Hepatic stellate cell (primary cell): ENCODE results near the gene IDH2.

Experiments
- DNase-seq: peaks from one replicate; pipeline ENCODE4 v3.0.0; 2011; ENCODE audit warnings: low spot score

The IDH2 gene

DNA sequence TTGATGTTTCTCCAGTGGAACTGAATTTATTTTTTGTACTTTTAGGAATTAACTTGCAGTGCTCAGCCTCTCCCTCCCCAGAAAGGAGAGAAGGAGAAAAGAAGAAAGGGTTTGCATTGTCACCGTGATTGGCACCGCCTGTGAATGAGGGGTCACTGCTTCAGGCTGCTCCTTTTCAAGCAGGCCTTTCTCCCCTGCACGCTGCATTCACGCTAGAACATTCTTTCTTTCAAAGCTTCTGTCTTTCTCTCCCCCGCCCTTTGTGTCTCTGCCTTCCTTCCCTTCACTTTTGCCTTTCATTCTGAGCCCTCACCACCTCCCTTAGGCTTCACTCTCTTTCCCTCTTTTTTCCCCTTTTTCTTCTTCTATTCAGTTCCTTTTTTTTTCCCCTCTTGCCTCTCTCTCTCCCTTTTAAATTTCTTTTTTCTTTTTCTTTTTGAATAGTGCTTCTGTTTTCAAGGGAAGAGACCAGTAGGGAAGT lies 58.7 kb downstream of the IDH2 start:
- no peak for DNase-seq

DNA sequence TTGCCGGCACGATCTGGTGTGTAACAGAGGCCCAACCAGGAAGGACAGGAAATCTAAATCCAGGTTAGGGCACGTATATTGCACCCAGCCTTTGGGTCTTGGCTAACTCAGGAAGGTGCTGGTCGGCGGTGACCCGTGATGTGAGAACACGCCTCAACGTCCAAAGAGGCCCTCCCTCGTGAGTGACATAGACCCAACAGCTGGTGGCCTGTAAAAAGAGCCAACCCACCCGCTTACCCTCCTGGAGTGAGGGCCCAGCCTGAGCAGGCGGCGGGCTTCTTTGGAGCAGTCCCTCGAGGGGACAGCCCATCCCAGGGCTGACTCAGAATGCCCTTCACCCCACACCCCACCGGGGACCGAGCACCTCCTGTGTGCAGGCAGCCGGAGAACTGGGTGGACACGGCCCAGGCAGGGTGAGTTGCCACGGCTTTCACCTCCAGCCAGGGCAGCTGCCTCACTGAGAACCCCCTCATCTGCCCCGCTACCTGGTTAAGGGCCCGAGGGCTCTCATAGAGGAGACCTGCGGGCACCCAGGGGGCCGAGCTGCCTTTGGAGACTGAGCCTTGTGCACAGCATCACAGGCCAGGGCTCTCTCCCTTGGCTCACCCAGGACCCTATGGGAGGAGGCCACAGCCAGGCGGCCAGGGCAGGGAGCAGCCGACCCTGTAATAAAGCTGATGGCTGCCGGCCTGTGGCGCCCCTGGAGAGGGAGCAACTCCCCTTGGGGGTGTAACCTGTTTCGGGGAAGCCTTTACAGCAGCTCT lies 59.3 kb downstream of the IDH2 start:
- DNase-seq: no peak

DNA sequence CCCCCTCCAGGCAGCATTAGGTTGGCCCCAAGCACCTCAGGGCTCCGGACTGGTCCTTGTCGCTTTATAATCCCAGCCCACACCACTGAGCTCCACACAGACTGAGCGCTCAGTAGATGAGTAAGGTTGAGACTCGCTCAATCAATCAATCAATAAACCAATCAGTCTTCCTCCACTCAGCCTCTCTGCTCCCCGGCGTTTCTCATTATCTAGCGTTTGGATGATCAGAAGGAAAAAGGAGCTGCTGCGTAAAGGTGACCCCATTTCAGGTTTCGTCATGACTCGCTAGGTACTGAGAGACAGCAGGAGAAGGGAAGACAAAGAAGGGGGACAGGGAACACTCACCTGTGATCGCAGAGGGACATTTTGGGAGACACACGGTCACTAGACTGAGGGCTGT lies 59.9 kb downstream of the IDH2 start:
- no peak for DNase-seq

DNA sequence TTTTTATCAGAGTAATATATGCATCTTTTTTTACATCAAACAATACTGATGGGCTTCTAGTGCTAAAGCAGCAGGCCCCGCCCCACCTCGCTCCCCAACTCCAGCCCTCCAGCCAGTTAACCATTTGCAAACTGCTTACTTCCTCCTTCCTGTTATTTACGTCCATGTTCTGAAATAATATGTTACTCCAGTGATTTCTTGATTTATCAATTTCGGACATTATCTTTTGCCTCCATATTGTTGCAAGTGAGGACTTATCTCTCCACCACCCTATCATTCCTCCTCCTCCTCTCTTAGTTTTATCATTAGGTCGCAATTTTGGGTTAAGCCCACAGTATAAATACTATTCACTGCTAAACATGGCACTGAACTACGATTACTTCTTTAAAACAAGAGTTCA lies 61.6 kb downstream of the IDH2 start:
- no peak for DNase-seq

DNA sequence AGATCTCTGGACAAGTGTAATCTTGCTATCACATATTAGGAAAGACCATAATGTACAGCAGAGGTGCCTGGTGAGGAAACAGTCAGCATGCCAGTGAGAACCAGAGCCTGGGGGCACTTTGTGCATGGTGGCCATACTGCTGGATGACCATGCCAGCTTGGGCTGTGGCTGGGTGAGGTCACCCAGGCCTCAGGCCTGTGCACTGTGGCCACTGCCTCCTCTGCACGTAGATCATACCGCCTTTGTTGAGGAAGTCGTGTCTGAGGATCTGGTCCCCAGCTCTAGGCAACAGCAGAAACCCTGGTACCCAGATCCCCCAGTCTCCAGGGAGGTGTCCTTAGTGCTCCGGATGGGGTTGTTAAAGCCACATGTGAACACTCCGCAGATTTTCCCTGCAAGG lies 62.3 kb downstream of the IDH2 start:
- DNase-seq: no peak

- no peak for DNase-seq
These were observed 63.6 kb downstream of the IDH2 start for GRCh38 chr15:90038632-90039095.

GRCh38 chr15:90037961-90038631 lies 64.2 kb downstream of the IDH2 start:
- DNase-seq: peak; percentile 29

DNA sequence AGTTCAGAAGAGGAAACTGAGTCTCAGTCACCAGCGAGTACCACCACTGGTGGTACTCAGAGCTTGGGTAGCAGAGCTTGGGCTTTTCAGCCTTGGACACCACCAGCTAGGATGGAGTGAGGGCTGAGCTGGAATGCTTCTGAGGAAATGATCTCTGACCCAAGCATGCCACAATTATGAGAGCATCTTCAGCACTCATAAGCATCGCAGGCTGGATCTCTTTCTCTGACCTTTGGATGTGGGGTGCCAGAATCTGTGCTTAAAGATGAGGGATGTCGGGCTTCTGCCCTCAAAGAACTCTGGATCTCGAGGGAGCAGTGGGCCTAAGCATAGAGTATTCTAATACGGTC lies 64.8 kb downstream of the IDH2 start:
- peak; percentile 89 for DNase-seq

DNA sequence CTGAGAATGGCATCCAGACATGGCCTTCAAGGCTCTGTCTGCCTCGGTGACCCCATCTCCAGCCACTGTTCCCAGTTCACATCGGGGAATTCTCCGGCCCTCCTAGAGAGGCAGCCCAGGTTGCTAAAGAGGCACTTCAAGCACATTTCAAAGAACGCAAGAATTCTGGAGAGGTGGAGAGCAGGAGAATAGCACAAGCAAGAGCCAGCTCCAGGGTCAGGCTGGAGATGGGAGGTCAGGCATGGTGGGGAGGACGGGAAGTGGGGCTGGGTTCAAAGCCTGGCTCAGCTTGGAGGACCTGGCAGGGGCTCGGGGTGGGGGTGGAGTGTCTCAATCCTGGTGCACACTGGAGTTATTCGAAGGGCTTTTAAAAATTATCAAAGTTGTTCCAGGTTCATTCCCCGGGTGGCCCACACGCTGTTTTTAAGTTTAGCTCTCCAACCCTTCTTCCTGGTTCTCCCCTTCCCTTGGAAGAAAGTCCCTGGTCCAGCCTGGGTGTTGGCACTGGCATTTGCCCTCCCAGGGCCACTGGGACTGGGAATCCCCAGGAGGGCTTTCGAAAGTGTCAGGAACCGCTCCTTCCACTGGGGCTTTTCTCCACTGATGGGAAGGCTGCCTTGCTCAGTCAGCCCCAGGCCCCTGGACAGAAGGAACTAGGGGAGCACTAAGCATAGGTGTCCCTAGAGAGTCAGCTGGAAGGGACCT lies 65.3 kb downstream of the IDH2 start:
- peak; percentile 40 for DNase-seq

- DNase-seq: no peak
These were observed 65.9 kb downstream of the IDH2 start for GRCh38 chr15:90036343-90036742.

- no peak for DNase-seq
These were observed 66.4 kb downstream of the IDH2 start for GRCh38 chr15:90035840-90036230.

DNA sequence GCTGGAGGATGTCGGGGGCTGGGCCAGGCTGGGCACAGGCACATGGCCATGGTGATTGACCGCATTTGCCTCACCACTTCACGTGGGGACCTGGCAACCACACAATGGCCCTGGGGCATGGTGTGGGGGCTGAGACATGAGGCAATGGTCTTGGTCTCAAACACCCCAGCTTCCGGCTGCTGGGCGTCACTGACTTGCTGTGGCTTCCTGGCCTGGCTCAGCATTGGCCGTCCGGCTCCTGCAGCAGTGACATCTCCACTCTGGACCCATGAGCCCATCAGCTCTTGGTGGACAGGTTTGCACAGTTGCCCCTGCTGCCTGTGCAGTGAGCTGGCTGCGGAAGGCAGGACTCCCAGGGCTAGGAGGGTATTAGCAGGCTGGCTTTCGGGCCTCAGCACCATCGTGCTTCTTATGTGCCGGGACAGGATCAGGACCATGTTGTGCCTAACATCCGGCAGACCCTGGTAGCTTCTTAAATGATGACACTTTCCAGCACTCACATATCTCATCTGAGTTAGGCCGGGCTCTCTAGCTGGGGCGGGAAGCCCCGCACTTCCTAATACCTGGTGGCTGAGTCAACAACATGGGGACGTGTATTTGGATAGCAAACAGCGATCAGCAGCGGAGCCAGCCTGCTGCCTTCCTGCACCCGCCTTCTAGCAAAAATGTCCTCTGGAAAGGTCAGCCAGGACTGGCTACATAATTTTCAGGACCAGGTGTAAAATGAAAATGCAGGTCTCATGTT lies 67.0 kb downstream of the IDH2 start:
- no peak for DNase-seq

DNA sequence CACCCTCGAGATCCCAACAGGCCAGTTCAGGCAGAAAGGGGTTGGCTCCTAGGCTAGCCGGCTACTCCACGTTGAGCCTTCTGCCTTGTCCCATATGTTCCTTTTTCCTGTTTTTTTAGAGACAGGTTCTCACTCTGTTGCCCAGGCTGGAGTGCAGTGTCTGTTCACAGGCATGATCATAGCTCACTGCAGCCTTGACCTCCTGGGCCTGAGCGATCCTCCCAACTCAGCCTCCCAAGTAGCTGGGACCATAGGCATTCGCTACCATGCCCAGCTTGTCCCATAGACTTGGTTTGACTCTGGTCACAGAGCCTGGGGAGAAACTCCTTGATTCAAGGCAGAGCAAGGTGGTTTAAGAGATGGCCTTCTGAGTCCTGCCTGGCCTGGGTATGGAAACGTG lies 68.8 kb downstream of the IDH2 start:
- no peak for DNase-seq
